Astrocyte of the cerebellum (primary cell): ENCODE results near the gene GTF2F2.
"Not testable (repeated sequence)": the region's sequence is repeated elsewhere in the genome, so short reads cannot be mapped to it uniquely, and the experiment has no call there.

Experiments
- DNase-seq: peaks from one replicate; pipeline ENCODE4 v3.0.0-alpha.2; 2011; ENCODE audit warnings: low read depth
- H3K4me3 ChIP-seq: 2 replicates; pipeline ENCODE4 v1.5.1; 2011; ENCODE audit warnings: mild to moderate bottlenecking, low read depth, low read length, moderate library complexity
- CTCF ChIP-seq: IDR thresholded peaks from 2 replicates; pipeline ENCODE4 v1.5.1; 2012; ENCODE audit warnings: low read length, low read depth, moderate library complexity, mild to moderate bottlenecking; ENCODE audit errors: missing control alignments
- in situ Hi-C: cut with HindIII; loops from 2 replicates; pipeline ENCODE4 v1.10.0; 2017; ENCODE audit warnings: low sequenced_read_pairs

The GTF2F2 gene

GRCh38 chr13:45298206-45298505 lies 177.8 kb downstream of the GTF2F2 start:
- in situ Hi-C loops: no loop called here
- TF ChIP-seq CTCF: no peak
- H3K4me3 ChIP-seq: no peak overlapping the region
- DNase-seq: no peak

GRCh38 chr13:45298550-45298949 lies 178.2 kb downstream of the GTF2F2 start:
- in situ Hi-C loops, DNase-seq, H3K4me3 ChIP-seq: not testable (repeated sequence)

- no peak for TF ChIP-seq CTCF
- peak; percentile 15 for DNase-seq
- H3K4me3 ChIP-seq: no peak overlapping the region
- in situ Hi-C loops: no loop called here
Measured at GRCh38 chr13:45299194-45299593, 178.9 kb downstream of the GTF2F2 start.

GRCh38 chr13:45300190-45300985 lies 180.1 kb downstream of the GTF2F2 start:
- DNase-seq: no peak
- in situ Hi-C loops: no loop called here
- H3K4me3 ChIP-seq: no peak overlapping the region
- TF ChIP-seq CTCF: no peak

- DNase-seq: no peak
- TF ChIP-seq CTCF: no peak
- in situ Hi-C loops: no loop called here
Measured at GRCh38 chr13:45301263-45301662, 181.0 kb downstream of the GTF2F2 start.

GRCh38 chr13:45302507-45302906 lies 182.2 kb downstream of the GTF2F2 start:
- in situ Hi-C loops: no loop called here
- no peak overlapping the region for H3K4me3 ChIP-seq
- TF ChIP-seq CTCF: no peak
- no peak for DNase-seq

More at GRCh38 chr13:45301263-45301662, 181.0 kb downstream of the GTF2F2 start:
- H3K4me3 ChIP-seq: no peak overlapping the region

GRCh38 chr13:45303026-45303425 lies 182.7 kb downstream of the GTF2F2 start:
- TF ChIP-seq CTCF: no peak
- no peak for DNase-seq
- in situ Hi-C loops: no loop called here
- H3K4me3 ChIP-seq: no peak overlapping the region
